PC-3 (cell line): Measurements from ENCODE around the gene KIF5C. TPM values are rescaled to one million over a fixed set of nuclear protein-coding genes. Genes with fewer than 3 reads are reported as not detected.

Source experiments
- ATAC-seq: fragments of 200-7000 bp; cut with Tn5 transposase; 2 replicates; pipeline ENCODE4 v1.9.1; 2020; ENCODE audit warnings: mild to moderate bottlenecking, moderate library complexity
- BruUV-seq: library from RNA; stranded (reverse); fragments of 400-500 nt; replicated peaks from 2 replicates; lab custom pipeline; 2021; lab: Mats Ljungman, UMichigan
- CTCF ChIA-PET: fragments of 300-600 bp; sonication (Branson Sonifier 250); formaldehyde crosslinking; loops from one replicate; lab custom pipeline; 2022; ENCODE audit warnings: antibody characterized with exemption; lab: Charles Lee
- POLR2A ChIA-PET: fragments of 300-600 bp; sonication (Branson Sonifier 250); formaldehyde crosslinking; loops from one replicate; lab custom pipeline; 2022; ENCODE audit warnings: antibody characterized with exemption; ENCODE audit not compliant: unreplicated experiment; lab: Charles Lee
- DNase-seq: peaks from one replicate; pipeline ENCODE4 v3.0.0-alpha.2; 2015
- H2AFZ ChIP-seq: fragments of 300-600 bp; sonication (generic); 2 replicates; pipeline ENCODE4 v1.6.0; 2016; ENCODE audit warnings: antibody characterized with exemption, low read length
- H3F3A ChIP-seq: fragments of 300-600 bp; sonication (generic); one replicate; pipeline ENCODE4 v1.6.0; 2017; ENCODE audit warnings: antibody characterized with exemption, low read length, control low read depth, mild to moderate bottlenecking; ENCODE audit not compliant: unreplicated experiment
- H3K27ac ChIP-seq: fragments of 300-600 bp; sonication (generic); 2 replicates; pipeline ENCODE4 v1.5.1; 2016; ENCODE audit warnings: mild to moderate bottlenecking, low read length
- H3K27me3 ChIP-seq: fragments of 300-600 bp; sonication (generic); 2 replicates; pipeline ENCODE4 v1.6.1; 2016; ENCODE audit warnings: low read length, mixed read lengths
- H3K36me3 ChIP-seq: fragments of 300-600 bp; sonication (generic); 2 replicates; pipeline ENCODE4 v1.6.1; 2016; ENCODE audit warnings: low read depth, mixed run types, low read length, mixed read lengths
- H3K4me1 ChIP-seq: fragments of 300-600 bp; sonication (generic); 2 replicates; pipeline ENCODE4 v1.5.1; 2016; ENCODE audit warnings: low read length; ENCODE audit not compliant: insufficient read depth
- H3K4me2 ChIP-seq: fragments of 300-600 bp; sonication (generic); 2 replicates; pipeline ENCODE4 v1.6.0; 2016; ENCODE audit warnings: low read length
- H3K4me3 ChIP-seq: fragments of 300-600 bp; sonication (generic); 2 replicates; pipeline ENCODE4 v1.5.1; 2016; ENCODE audit warnings: mild to moderate bottlenecking, low read length, mixed read lengths
- H3K79me2 ChIP-seq: fragments of 300-600 bp; sonication (generic); 2 replicates; pipeline ENCODE4 v1.6.1; 2017; ENCODE audit warnings: low read length, mixed read lengths
- H3K9ac ChIP-seq: fragments of 300-600 bp; sonication (generic); 2 replicates; pipeline ENCODE4 v1.6.0; 2016; ENCODE audit warnings: mild to moderate bottlenecking, low read length
- H3K9me2 ChIP-seq: fragments of 300-600 bp; sonication (generic); replicated peaks from 2 replicates; pipeline ENCODE4 v1.6.1; 2016; ENCODE audit warnings: mixed run types, low read length, mixed read lengths
- H3K9me3 ChIP-seq: fragments of 300-600 bp; sonication (generic); 2 replicates; pipeline ENCODE4 v1.6.1; 2016; ENCODE audit warnings: low read length, mixed read lengths
- H4K20me1 ChIP-seq: fragments of 300-600 bp; sonication (generic); 2 replicates; pipeline ENCODE4 v1.6.1; 2016; ENCODE audit warnings: low read length, mixed read lengths
- EZH2 ChIP-seq: fragments of 300-600 bp; sonication (generic); IDR thresholded peaks from one replicate; pipeline ENCODE4 v1.6.1; 2017; ENCODE audit warnings: antibody characterized with exemption, mild to moderate bottlenecking, low read length; ENCODE audit not compliant: unreplicated experiment
- EZH2phosphoT487 ChIP-seq: fragments of 300-600 bp; sonication (generic); IDR thresholded peaks from 2 replicates; pipeline ENCODE4 v1.6.1; 2018; ENCODE audit warnings: mild to moderate bottlenecking, antibody characterized with exemption, low read length, borderline replicate concordance
- intact Hi-C: fragments of 100-400 bp; cut with micrococcal nuclease; formaldehyde crosslinking; loops from 2 replicates; pipeline ENCODE4 v1.9.0; 2023
- total RNA-seq: library from RNA; depleted of rRNA; stranded (reverse); fragments of >200 nt; gene quantifications from 2 replicates; pipeline ENCODE4 v1.2.3, GENCODE V29; 2014
- TF ChIP-seq, protein P1 (sequence below): fragments of 300-600 bp; sonication (generic); conservative IDR thresholded peaks from 2 replicates; pipeline ENCODE4 v1.5.1; 2017; ENCODE audit warnings: antibody characterized with exemption, low read depth, mild to moderate bottlenecking, low read length

Gene KIF5C
- total RNA-seq, 1 experiment from 2014 or later: 4.0 TPM

DNA sequence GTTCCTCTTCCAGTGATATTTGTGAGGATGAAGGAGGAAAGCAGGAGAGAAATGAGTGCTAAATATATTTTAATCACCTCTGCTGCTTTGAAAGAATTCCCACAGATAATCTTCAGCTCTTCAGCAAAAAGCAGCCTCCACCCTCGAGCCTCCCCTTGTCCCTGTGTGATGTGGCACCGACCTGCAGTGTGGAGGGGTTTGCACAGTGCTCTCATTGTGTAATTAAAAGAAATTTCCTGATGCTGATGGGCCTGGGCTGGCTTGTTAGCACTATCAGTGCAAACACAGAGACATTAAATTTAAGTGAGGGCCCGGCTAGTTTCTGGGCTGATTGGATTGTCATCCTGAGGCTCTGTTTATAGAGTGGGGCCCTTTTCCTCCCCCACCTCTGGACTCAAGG, 53.4 kb downstream of the KIF5C start:
- no peak overlapping the region for H3K4me3 ChIP-seq
- H3K9me2 ChIP-seq: no peaks in the 10 kb centered on the region
- no peaks in the 10 kb centered on the region for H3K36me3 ChIP-seq
- no peaks in the 10 kb centered on the region for H3K79me2 ChIP-seq
- H3F3A ChIP-seq: no peaks in the 10 kb centered on the region
- H3K27me3 ChIP-seq: no peaks in the 10 kb centered on the region
- no peak overlapping the region for H2AFZ ChIP-seq
- no peak overlapping the region for H3K4me2 ChIP-seq
- TF ChIP-seq EZH2phosphoT487: no peak
- TF ChIP-seq, protein P1, sequence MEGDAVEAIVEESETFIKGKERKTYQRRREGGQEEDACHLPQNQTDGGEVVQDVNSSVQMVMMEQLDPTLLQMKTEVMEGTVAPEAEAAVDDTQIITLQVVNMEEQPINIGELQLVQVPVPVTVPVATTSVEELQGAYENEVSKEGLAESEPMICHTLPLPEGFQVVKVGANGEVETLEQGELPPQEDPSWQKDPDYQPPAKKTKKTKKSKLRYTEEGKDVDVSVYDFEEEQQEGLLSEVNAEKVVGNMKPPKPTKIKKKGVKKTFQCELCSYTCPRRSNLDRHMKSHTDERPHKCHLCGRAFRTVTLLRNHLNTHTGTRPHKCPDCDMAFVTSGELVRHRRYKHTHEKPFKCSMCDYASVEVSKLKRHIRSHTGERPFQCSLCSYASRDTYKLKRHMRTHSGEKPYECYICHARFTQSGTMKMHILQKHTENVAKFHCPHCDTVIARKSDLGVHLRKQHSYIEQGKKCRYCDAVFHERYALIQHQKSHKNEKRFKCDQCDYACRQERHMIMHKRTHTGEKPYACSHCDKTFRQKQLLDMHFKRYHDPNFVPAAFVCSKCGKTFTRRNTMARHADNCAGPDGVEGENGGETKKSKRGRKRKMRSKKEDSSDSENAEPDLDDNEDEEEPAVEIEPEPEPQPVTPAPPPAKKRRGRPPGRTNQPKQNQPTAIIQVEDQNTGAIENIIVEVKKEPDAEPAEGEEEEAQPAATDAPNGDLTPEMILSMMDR: no peak
- TF ChIP-seq EZH2: no peak
- H3K9ac ChIP-seq: no peak overlapping the region
- CTCF ChIA-PET: no interaction called here
- intact Hi-C loops: no loop called here
- DNase-seq (no peak), ATAC-seq (no peak)
- peaks cover 5% of the 10 kb centered on the region; the same call in 1 of the 2 replicates for H3K4me1 ChIP-seq
- no TSS peak for BruUV-seq
- H4K20me1 ChIP-seq: no peaks in the 10 kb centered on the region
- POLR2A ChIA-PET: no interaction called here
- H3K9me3 ChIP-seq: no peaks in the 10 kb centered on the region
- no peak overlapping the region for H3K27ac ChIP-seq

DNA sequence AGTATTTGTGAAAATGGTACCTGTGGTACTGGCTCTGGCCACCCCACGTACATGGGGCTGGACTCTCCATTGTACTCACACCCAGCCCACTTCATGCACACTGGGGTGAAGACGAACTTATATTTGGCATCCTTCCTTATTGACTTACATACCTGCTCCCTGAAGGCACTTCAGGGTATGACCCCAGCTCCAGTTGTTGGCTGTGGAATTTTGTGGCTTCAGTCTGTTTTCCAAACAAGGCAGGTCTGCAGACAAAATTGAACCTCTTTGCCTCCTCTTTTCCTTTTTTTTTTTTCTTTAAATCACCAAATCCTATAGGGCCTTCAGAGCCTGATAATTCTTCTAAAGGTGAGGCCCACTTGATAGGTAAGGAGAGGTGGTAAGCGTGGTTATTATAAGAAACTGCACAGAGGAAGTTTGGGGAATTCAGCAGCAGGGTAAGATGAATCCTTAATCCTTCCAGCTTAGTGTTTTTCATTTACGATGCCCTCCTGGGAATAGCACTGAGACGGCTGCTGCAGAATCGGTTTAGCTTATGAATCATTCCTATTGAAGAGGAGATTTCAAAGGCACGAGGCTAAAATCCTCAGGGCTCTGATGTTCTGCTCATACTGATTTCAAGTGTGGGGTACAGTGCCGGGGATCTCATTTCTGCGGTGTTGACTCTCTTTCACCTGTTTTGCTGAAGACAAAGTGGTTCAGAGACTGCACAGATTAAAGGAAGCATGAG, 55.2 kb downstream of the KIF5C start:
- H3K4me1 ChIP-seq: peaks cover 5% of the 10 kb centered on the region; the same call in 1 of the 2 replicates
- no peak overlapping the region for H3K4me3 ChIP-seq
- intact Hi-C loops: no loop called here
- ChIA-PET CTCF (no interaction called here), POLR2A (no interaction called here)
- no peak overlapping the region for H3K27ac ChIP-seq
- H3K79me2 ChIP-seq: no peaks in the 10 kb centered on the region
- H3K9me2 ChIP-seq: no peaks in the 10 kb centered on the region
- BruUV-seq: no TSS peak
- no peaks in the 10 kb centered on the region for H3K36me3 ChIP-seq
- no peaks in the 10 kb centered on the region for H4K20me1 ChIP-seq
- H2AFZ ChIP-seq: no peak overlapping the region
- H3K9ac ChIP-seq: no peak overlapping the region
- no peak overlapping the region for H3K4me2 ChIP-seq
- TF ChIP-seq EZH2: no peak
- no peak for TF ChIP-seq EZH2phosphoT487
- TF ChIP-seq, protein P1: no peak
- DNase-seq: no peak
- H3K27me3 ChIP-seq: no peaks in the 10 kb centered on the region
- H3F3A ChIP-seq: no peaks in the 10 kb centered on the region
- ATAC-seq: no peak
- no peaks in the 10 kb centered on the region for H3K9me3 ChIP-seq

- no peak for ATAC-seq
- POLR2A ChIA-PET: no interaction called here
- no TSS peak for BruUV-seq
Measured at GRCh38 chr2:148932536-148932935, 57.5 kb downstream of the KIF5C start.

More at GRCh38 chr2:148932536-148932935, 57.5 kb downstream of the KIF5C start:
- no peak overlapping the region for H3K4me2 ChIP-seq
- no peaks in the 10 kb centered on the region for H3F3A ChIP-seq
- no peak for DNase-seq
- H4K20me1 ChIP-seq: no peaks in the 10 kb centered on the region
- H3K4me3 ChIP-seq: no peak overlapping the region
- no peak overlapping the region for H2AFZ ChIP-seq
- no peaks in the 10 kb centered on the region for H3K27me3 ChIP-seq
- no peak overlapping the region for H3K9ac ChIP-seq
- no peaks in the 10 kb centered on the region for H3K9me3 ChIP-seq
- H3K9me2 ChIP-seq: no peaks in the 10 kb centered on the region
- CTCF ChIA-PET: no interaction called here
- TF ChIP-seq, protein P1: no peak
- TF ChIP-seq EZH2phosphoT487 (no peak), EZH2 (no peak)
- H3K79me2 ChIP-seq: no peaks in the 10 kb centered on the region
- no peaks in the 10 kb centered on the region for H3K4me1 ChIP-seq
- H3K27ac ChIP-seq: no peak overlapping the region
- intact Hi-C loops: no loop called here
- no peaks in the 10 kb centered on the region for H3K36me3 ChIP-seq
